Caco-2 (cell line): ENCODE results near the gene IER5L. TPM values are rescaled to one million over a fixed set of nuclear protein-coding genes. Genes with fewer than 3 reads are reported as not detected.
A peak's percentile ranks its signal among the peaks of the same experiment; 100 is the strongest.

ENCODE experiments used
- BruUV-seq: library from RNA; stranded (reverse); fragments of 400-500 nt; replicated peaks from 2 replicates; lab custom pipeline; 2021; lab: Mats Ljungman, UMichigan
- CTCF ChIA-PET: fragments of 300-600 bp; sonication (Branson Sonifier 250); formaldehyde crosslinking; loops from one replicate; lab custom pipeline; 2022; ENCODE audit warnings: antibody characterized with exemption; lab: Charles Lee
- POLR2A ChIA-PET: fragments of 300-600 bp; sonication (Branson Sonifier 250); formaldehyde crosslinking; loops from one replicate; lab custom pipeline; 2022; ENCODE audit warnings: antibody characterized with exemption; lab: Charles Lee
- DNase-seq, 2 experiments: peaks; one replicate each; pipeline versions ENCODE4 v3.0.0 to v3.0.0-alpha.2; 2020 to 2022
- H3K27me3 ChIP-seq: replicated peaks from 2 replicates; pipeline ENCODE4 v1.6.0; 2011; ENCODE audit warnings: low read length; ENCODE audit not compliant: control insufficient read depth, insufficient read depth
- H3K36me3 ChIP-seq: 2 replicates; pipeline ENCODE4 v1.5.1; 2011; ENCODE audit warnings: low read length; ENCODE audit not compliant: control insufficient read depth, insufficient read depth
- H3K4me1 ChIP-seq: fragments of 250-450 bp; sonication (Bioruptor Pico); 2 replicates; pipeline ENCODE4 v1.5.1; 2020; ENCODE audit warnings: mild to moderate bottlenecking
- H3K4me3 ChIP-seq: 2 replicates; pipeline ENCODE4 v1.5.1; 2011; ENCODE audit warnings: low read depth, mild to moderate bottlenecking, control low read depth, low read length
- H3K9me3 ChIP-seq: fragments of 250-450 bp; sonication (Bioruptor Pico); 2 replicates; pipeline ENCODE4 v1.5.1; 2020; ENCODE audit warnings: mild to moderate bottlenecking, moderate library complexity
- H3K27ac Mint-ChIP-seq: one replicate; pipeline ENCODE4 v1.8.0; 2022; ENCODE audit warnings: mixed read lengths; ENCODE audit not compliant: unreplicated experiment
- H3K27me3 Mint-ChIP-seq: one replicate; pipeline ENCODE4 v1.8.0; 2022; ENCODE audit warnings: mixed read lengths; ENCODE audit not compliant: insufficient read depth, unreplicated experiment
- H3K36me3 Mint-ChIP-seq: one replicate; pipeline ENCODE4 v1.8.0; 2022; ENCODE audit warnings: mild to moderate bottlenecking, mixed read lengths; ENCODE audit not compliant: insufficient read depth, unreplicated experiment
- H3K4me1 Mint-ChIP-seq: one replicate; pipeline ENCODE4 v1.8.0; 2022; ENCODE audit warnings: low read depth, mixed read lengths; ENCODE audit not compliant: unreplicated experiment
- H3K4me3 Mint-ChIP-seq: one replicate; pipeline ENCODE4 v1.8.0; 2022; ENCODE audit warnings: mild to moderate bottlenecking, moderate library complexity, mixed read lengths; ENCODE audit not compliant: unreplicated experiment
- H3K9me3 Mint-ChIP-seq: one replicate; pipeline ENCODE4 v1.8.0; 2022; ENCODE audit warnings: mixed read lengths; ENCODE audit not compliant: unreplicated experiment
- CTCF ChIP-seq, 2 experiments: fragments of 200-600 bp in 1 of 2; IDR thresholded peaks; 1 replicate in 1 of 2; 2 replicates in 1 of 2; pipeline versions ENCODE4 v1.5.1 to v1.8.0; 2011 to 2022; ENCODE audit warnings: antibody characterized with exemption in 1 of 2, control low read depth in 1 of 2, inconsistent platforms in 1 of 2, low read depth in 1 of 2, low read length in 1 of 2, mild to moderate bottlenecking in 1 of 2, moderate library complexity in 1 of 2; ENCODE audit not compliant: insufficient read depth in 1 of 2, severe bottlenecking in 1 of 2, unreplicated experiment in 1 of 2
- intact Hi-C: fragments of 100-400 bp; cut with micrococcal nuclease; formaldehyde crosslinking; loops from one replicate; pipeline ENCODE4 v1.10.0; 2022; ENCODE audit not compliant: unreplicated experiment
- total RNA-seq: library from RNA; stranded (reverse); gene quantifications from 2 replicates; pipeline ENCODE4 v1.2.3, GENCODE V29; 2022

The IER5L gene
- total RNA-seq, 1 experiment from 2014 or later = 3.9 TPM

- TF ChIP-seq CTCF (IDR thresholded peaks at IDR 0.05; ENCODE audit: insufficient read depth in 1 of 2, low read depth in 1 of 2, low read length in 1 of 2, severe bottlenecking in 1 of 2, unreplicated experiment in 1 of 2) = no peak
- no peaks in the 10 kb centered on the region for H3K36me3 ChIP-seq
- no peak for DNase-seq
- no peak overlapping the region for H3K4me3 ChIP-seq
- intact Hi-C loops = no loop called here
- H3K9me3 Mint-ChIP-seq = no peaks in the 10 kb centered on the region
- no peaks in the 10 kb centered on the region for H3K27me3 Mint-ChIP-seq
- no peaks in the 10 kb centered on the region for H3K27me3 ChIP-seq
- POLR2A ChIA-PET = no interaction called here
- BruUV-seq = no TSS peak
- peaks cover 28% of the 10 kb centered on the region for H3K4me1 Mint-ChIP-seq
- H3K9me3 ChIP-seq = no peaks in the 10 kb centered on the region
- CTCF ChIA-PET = no interaction called here
- peak overlapping the region; percentile 9 for H3K27ac Mint-ChIP-seq
- H3K36me3 Mint-ChIP-seq = peaks cover 4% of the 10 kb centered on the region
- H3K4me1 ChIP-seq = peaks cover 16% of the 10 kb centered on the region
- H3K4me3 Mint-ChIP-seq = no peak overlapping the region
Measured at GRCh38 chr9:129225490-129225778, 47.4 kb upstream of the IER5L start.

- no TSS peak for BruUV-seq
- Histone ChIP-seq H3K27me3 (no peaks in the 10 kb centered on the region), H3K4me1 (peaks cover 15% of the 10 kb centered on the region), H3K36me3 (no peaks in the 10 kb centered on the region), H3K4me3 (no peak overlapping the region), H3K9me3 (no peaks in the 10 kb centered on the region)
- Mint-ChIP-seq H3K36me3 (peaks cover 4% of the 10 kb centered on the region), H3K9me3 (no peaks in the 10 kb centered on the region), H3K27me3 (no peaks in the 10 kb centered on the region), H3K4me3 (no peak overlapping the region), H3K4me1 (peaks cover 28% of the 10 kb centered on the region), H3K27ac (peak overlapping the region; percentile 9)
- TF ChIP-seq CTCF (IDR thresholded peaks at IDR 0.05; ENCODE audit: insufficient read depth in 1 of 2, low read depth in 1 of 2, low read length in 1 of 2, severe bottlenecking in 1 of 2, unreplicated experiment in 1 of 2) = no peak
- DNase-seq = no peak
- POLR2A ChIA-PET = no interaction called here
- intact Hi-C loops = no loop called here
- CTCF ChIA-PET = no interaction called here
Measured at GRCh38 chr9:129224618-129225489, 46.8 kb upstream of the IER5L start.

GRCh38 chr9:129223551-129224208, 45.6 kb upstream of the IER5L start:
- no peak overlapping the region for H3K4me3 ChIP-seq
- H3K36me3 ChIP-seq = no peaks in the 10 kb centered on the region
- no peaks in the 10 kb centered on the region for H3K27me3 ChIP-seq
- no peak for TF ChIP-seq CTCF (IDR thresholded peaks at IDR 0.05; ENCODE audit: insufficient read depth in 1 of 2, low read depth in 1 of 2, low read length in 1 of 2, severe bottlenecking in 1 of 2, unreplicated experiment in 1 of 2)
- H3K27ac Mint-ChIP-seq = peak overlapping the region; percentile 9
- no TSS peak for BruUV-seq
- H3K4me1 ChIP-seq = peaks cover 8% of the 10 kb centered on the region
- no peaks in the 10 kb centered on the region for H3K9me3 Mint-ChIP-seq
- peaks cover 21% of the 10 kb centered on the region for H3K4me1 Mint-ChIP-seq
- no peaks in the 10 kb centered on the region for H3K9me3 ChIP-seq
- H3K27me3 Mint-ChIP-seq = no peaks in the 10 kb centered on the region
- POLR2A ChIA-PET = no interaction called here
- no peak overlapping the region for H3K4me3 Mint-ChIP-seq
- peaks cover 4% of the 10 kb centered on the region for H3K36me3 Mint-ChIP-seq
- intact Hi-C loops = no loop called here
- CTCF ChIA-PET = no interaction called here
- DNase-seq = no peak
